PFSK-1 (cell line): Measurements from ENCODE around the gene TSC1.

Experiments used
- POLR2AphosphoS5 ChIP-seq: IDR thresholded peaks from 2 replicates; pipeline ENCODE4 v1.6.1; 2012; ENCODE audit warnings: low read depth, mild to moderate bottlenecking, control low read depth, low read length, moderate library complexity
- TAF1 ChIP-seq: IDR thresholded peaks from 2 replicates; pipeline ENCODE4 v1.6.1; 2012; ENCODE audit warnings: low read length, control low read depth, borderline replicate concordance; ENCODE audit not compliant: insufficient read depth

GRCh38 chr9:132943651-132944293 is 644 bp downstream of the TSC1 start:
- no peak for TF ChIP-seq POLR2AphosphoS5
- TF ChIP-seq TAF1, result no peak
